Ecto neural progenitor cell (in vitro differentiated cells): Measurements from ENCODE around the gene YY1.

Source experiments
- DNase-seq: peaks from one replicate; pipeline ENCODE4 v3.0.0-alpha.2; 2018; ENCODE audit warnings: low spot score

The YY1 gene

DNA sequence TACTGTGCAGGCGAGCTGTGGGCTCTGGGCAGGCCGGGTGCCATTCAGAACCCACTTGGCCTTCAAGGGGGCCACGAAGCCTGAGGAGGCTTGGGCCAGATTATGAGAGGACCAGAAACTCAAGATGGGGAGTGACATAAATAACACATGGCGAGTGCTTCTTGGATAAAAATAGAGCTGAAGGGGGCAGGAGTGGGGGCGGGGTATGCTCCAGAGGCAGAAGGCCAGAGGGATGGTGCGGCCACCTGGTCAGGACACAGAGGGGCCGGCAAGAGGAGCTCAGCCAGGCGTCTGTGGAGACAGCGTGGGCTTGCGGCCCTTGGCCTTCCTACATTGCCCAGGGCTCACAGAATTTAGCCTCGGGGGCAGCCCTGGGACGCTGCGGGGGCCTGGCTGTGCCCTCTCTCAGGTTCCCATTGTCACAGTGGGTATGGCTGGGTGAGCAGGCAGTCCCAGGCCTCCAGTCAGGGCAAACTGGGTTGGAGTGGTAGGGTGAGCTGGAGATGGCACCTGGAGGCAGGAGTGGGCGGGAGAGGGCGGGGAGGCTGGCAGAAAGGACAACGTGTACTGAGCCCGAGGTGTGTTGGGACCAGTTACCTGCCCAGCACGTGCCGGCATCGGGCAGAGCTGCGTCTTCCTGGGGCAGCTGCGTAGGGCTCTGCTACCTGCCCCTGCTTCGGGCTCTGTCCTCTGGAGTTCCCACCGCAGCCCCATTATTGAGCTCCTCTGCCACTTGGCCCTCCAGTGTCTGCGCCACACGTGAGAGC, 74.7 kb downstream of the YY1 start:
- no peak for DNase-seq

- DNase-seq: no peak
Measured at GRCh38 chr14:100314724-100315123, 75.8 kb downstream of the YY1 start.

DNA sequence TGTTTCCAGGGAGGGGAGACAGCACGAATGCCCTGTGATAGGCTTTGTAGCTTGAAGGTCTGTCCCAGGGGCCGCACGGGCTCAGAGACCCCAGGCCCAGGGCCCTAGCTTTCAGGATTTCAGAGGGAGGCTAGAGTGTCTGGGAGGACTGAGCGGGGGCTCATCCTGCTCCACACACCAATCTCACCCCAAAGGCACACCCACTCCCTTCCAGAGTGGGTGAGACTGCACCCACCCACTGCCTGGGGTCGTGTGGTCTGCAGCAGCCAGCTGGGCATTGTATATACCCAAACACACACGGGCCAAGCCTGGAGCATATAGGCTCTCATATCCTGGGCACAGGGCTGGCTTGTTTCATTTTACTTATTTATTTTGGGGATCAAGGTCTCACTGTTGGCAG, 78.4 kb downstream of the YY1 start:
- no peak for DNase-seq

GRCh38 chr14:100317912-100318808, 79.2 kb downstream of the YY1 start:
- DNase-seq: peak; percentile 80

GRCh38 chr14:100320157-100320856, 81.4 kb downstream of the YY1 start:
- no peak for DNase-seq

GRCh38 chr14:100321473-100322137, 82.7 kb downstream of the YY1 start:
- no peak for DNase-seq

- DNase-seq: no peak
Measured at GRCh38 chr14:100322138-100322957, 83.4 kb downstream of the YY1 start.

- DNase-seq: no peak
Measured at GRCh38 chr14:100323121-100323941, 84.4 kb downstream of the YY1 start, which contains the start of gene SLC25A47. TSS of gene SLC25A47 (plus strand) at chr14:100323339. CDS start at chr14:100323415, 76 bp downstream.

DNA sequence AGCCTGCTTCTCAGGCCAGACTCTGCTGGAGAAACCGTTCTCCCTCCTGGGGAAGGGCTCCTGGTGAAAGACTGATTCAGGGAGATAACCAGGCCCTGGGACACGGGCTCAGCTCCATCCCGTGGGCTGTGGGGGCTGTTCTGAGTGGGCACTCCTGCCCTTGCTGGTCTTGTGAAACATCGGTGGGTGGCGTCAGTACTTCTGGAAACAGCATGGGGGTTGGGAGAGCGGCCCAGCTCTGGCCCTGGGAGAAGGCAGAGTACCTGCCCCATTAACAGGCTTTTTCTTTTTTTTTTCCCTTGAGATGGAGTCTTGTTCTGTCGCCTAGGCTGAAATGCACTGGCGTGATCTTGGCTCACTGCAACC, 85.0 kb downstream of the YY1 start:
- DNase-seq: no peak

- DNase-seq: no peak
Measured at GRCh38 chr14:100325231-100325632, 86.3 kb downstream of the YY1 start.

DNA sequence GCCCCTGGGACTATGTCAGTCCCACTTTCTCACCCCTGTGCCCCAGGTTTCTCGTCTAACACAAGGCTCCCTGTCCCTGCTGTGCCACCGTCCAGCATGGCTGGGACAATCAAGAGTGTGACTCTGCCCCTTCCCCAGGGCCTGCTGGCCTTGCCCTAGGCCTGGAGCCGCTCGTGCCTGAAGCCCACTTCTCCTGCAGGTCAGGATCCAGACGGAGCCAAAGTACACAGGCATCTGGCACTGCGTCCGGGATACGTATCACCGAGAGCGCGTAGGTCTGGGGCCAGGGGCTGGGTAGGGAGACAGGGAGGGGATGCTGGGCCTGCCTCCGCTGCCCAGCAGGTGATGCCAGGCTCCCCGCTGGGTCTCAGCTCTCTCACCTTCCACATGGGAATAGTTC, 87.0 kb downstream of the YY1 start:
- no peak for DNase-seq

DNA sequence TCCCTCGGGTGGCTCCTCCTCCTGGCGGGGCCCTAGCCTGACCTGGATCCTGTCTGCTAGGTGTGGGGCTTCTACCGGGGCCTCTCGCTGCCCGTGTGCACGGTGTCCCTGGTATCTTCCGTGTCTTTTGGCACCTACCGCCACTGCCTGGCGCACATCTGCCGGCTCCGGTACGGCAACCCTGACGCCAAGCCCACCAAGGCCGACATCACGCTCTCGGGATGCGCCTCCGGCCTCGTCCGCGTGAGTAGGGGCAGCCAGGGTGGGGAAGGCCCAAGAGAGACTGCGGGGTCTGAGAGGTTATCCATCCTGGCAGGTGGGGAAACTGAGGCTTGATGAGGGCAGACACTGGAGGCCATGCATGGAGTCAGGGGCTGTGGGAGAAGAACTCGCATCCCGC, 88.2 kb downstream of the YY1 start:
- no peak for DNase-seq

DNA sequence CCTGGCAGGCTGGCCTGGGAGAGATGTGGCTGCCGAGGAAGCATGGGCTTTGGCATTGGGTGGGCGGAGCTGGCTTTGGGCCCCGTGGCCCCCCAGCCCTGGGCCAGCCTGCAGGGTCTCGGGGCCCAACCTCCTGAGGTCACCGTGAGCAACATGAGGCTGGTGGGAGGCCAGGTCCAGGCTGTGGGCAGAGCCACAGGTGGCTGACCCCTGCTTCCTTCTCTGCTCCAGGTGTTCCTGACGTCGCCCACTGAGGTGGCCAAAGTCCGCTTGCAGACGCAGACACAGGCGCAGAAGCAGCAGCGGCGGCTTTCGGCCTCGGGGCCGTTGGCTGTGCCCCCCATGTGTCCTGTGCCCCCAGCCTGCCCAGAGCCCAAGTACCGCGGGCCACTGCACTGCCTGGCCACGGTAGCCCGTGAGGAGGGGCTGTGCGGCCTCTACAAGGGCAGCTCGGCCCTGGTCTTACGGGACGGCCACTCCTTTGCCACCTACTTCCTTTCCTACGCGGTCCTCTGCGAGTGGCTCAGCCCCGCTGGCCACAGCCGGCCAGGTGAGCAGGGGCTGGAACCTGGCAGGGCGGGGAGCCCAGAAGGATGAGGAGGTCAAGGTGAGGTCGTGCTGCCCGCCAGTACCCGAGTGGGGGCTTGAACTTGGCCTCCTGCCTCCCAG, 89.7 kb downstream of the YY1 start:
- no peak for DNase-seq

DNA sequence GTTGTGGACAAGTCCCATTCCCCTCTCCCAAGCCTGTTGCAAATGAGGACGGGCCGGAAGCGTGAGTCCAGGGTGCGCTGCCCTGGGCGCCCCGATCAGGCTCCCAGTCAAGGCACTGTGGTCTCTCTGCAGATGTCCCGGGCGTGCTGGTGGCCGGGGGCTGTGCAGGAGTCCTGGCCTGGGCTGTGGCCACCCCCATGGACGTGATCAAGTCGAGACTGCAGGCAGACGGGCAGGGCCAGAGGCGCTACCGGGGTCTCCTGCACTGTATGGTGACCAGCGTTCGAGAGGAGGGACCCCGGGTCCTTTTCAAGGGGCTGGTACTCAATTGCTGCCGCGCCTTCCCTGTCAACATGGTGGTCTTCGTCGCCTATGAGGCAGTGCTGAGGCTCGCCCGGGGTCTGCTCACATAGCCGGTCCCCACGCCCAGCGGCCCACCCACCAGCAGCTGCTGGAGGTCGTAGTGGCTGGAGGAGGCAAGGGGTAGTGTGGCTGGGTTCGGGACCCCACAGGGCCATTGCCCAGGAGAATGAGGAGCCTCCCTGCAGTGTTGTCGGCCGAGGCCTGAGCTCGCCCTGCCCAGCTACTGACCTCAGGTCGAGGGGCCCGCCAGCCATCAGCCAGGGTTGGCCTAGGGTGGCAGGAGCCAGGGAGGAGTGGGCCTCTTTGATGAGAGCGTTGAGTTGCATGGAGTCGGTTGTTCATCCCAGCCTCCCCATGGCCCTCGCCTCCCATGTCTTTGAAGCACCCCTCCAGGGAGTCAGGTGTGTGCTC, 90.5 kb downstream of the YY1 start:
- DNase-seq: no peak

DNA sequence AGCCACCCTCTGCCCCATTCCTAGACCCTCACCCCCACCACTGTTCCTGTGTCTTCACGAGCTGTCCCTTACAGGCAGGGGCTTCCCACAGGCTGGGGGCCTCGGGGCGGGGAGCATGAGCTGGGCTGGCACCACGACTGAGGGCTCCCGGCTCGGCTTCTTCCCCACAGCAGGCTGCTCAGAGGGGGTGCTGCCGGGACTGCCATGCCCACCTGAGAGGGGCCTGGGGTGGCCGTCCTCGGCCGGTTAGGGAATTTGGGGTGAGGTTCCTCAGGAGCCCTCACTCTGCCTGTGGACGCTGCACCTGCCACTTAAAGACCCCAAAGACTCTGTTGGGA, 91.0 kb downstream of the YY1 start:
- no peak for DNase-seq

DNA sequence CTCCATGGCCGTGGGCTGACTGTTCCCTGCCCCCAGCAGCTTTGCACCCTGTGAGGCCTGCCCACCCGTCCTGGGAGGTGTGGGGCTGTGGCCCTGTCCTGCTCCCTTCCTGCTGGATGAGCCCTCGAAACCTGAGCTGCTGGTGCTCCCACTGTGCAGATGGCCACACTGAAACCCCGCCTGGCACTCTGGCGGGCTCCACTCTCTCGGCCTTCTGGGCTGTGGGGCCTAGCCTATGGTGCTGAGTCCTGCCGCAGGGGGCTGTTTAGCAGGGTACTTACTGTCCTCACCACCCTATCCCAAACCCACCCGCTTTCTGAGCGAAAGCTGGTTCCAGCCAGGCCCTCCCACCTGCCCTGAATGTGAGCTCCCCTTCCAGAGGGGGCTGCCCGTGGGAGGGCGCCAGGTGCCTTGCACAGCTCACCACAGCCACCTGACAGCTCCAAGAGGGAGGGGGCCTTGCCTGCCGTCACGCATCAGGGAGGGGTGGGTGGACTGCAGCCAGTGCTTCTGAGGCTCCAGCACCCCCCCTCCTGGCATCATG, 91.5 kb downstream of the YY1 start:
- DNase-seq: no peak

GRCh38 chr14:100332071-100332639, 93.2 kb downstream of the YY1 start:
- DNase-seq: no peak
